CD4-positive, alpha-beta memory T cell (primary cell): ENCODE data around the gene NAXE. TPM values are rescaled to one million over a fixed set of nuclear protein-coding genes. Genes with fewer than 3 reads are reported as not detected.
"Not testable (repeated sequence)": the region's sequence is repeated elsewhere in the genome, so short reads cannot be mapped to it uniquely, and the experiment has no call there.

Experiments used
- CTCF ChIA-PET: fragments of 350-600 bp; sonication (Branson Sonifier 250); formaldehyde crosslinking; loops from one replicate; lab custom pipeline; 2021; ENCODE audit warnings: inconsistent platforms; ENCODE audit not compliant: partially characterized antibody; lab: Charles Lee
- POLR2A ChIA-PET: fragments of 350-600 bp; sonication (Branson Sonifier 250); formaldehyde crosslinking; loops from one replicate; lab custom pipeline; 2021; ENCODE audit not compliant: partially characterized antibody; lab: Charles Lee
- DNase-seq, 5 donors: peaks; one replicate each; pipeline versions ENCODE4 v3.0.0 to v3.0.0-alpha.2; 2020 to 2022; ENCODE audit warnings: mixed read lengths in 1 of 5
- H3K27ac ChIP-seq: one replicate; pipeline ENCODE4 v1.7.0; 2013; ENCODE audit warnings: low read depth, low read length
- H3K27me3 ChIP-seq: 2 replicates; pipeline ENCODE4 v1.7.0; 2013; ENCODE audit warnings: mild to moderate bottlenecking, low read length, moderate library complexity; ENCODE audit not compliant: insufficient read depth
- H3K36me3 ChIP-seq: 2 replicates; pipeline ENCODE4 v1.7.0; 2013; ENCODE audit warnings: mild to moderate bottlenecking, low read length, moderate library complexity; ENCODE audit not compliant: insufficient read depth
- H3K4me1 ChIP-seq: 2 replicates; pipeline ENCODE4 v1.7.0; 2013; ENCODE audit warnings: mild to moderate bottlenecking, low read length, moderate library complexity; ENCODE audit not compliant: insufficient read depth
- H3K4me3 ChIP-seq, 2 donors: one replicate each; pipeline ENCODE4 v1.7.0; 2013; ENCODE audit warnings: low read length in 2 of 2, mild to moderate bottlenecking in 1 of 2
- H3K9me3 ChIP-seq, 2 donors: one replicate each; pipeline ENCODE4 v1.7.0; 2013; ENCODE audit warnings: low read length in 2 of 2, control low read depth in 1 of 2; ENCODE audit not compliant: control insufficient read depth in 1 of 2
- H3K27ac Mint-ChIP-seq, 7 donors: one replicate each; pipeline ENCODE4 v1.8.0; 2020 to 2021; ENCODE audit warnings: mixed read lengths in 7 of 7, mild to moderate bottlenecking in 6 of 7, inconsistent platforms in 3 of 7, moderate library complexity in 3 of 7
- H3K27me3 Mint-ChIP-seq, 2 donors: one replicate each; pipeline ENCODE4 v1.8.0; 2020 to 2021; ENCODE audit warnings: mixed read lengths in 2 of 2
- H3K36me3 Mint-ChIP-seq, 2 donors: one replicate each; pipeline ENCODE4 v1.8.0; 2020 to 2021; ENCODE audit warnings: mixed read lengths in 2 of 2, inconsistent platforms in 1 of 2, mild to moderate bottlenecking in 1 of 2
- H3K4me1 Mint-ChIP-seq, 4 donors: one replicate each; pipeline ENCODE4 v1.8.0; 2020 to 2021; ENCODE audit warnings: mixed read lengths in 4 of 4, mild to moderate bottlenecking in 1 of 4
- H3K4me3 Mint-ChIP-seq, 8 donors: one replicate each; pipeline ENCODE4 v1.8.0; 2020 to 2021; ENCODE audit warnings: mixed read lengths in 8 of 8, mild to moderate bottlenecking in 7 of 8, moderate library complexity in 6 of 8, inconsistent platforms in 3 of 8
- H3K9me3 Mint-ChIP-seq, 8 donors: one replicate each; pipeline ENCODE4 v1.8.0; 2020 to 2021; ENCODE audit warnings: mixed read lengths in 8 of 8, mild to moderate bottlenecking in 5 of 8, inconsistent platforms in 3 of 8, moderate library complexity in 1 of 8
- intact Hi-C: fragments of 100-400 bp; cut with micrococcal nuclease; formaldehyde crosslinking; loops from one replicate; pipeline ENCODE4 v1.15.1; 2023
- polyA plus RNA-seq, 2 donors: library from polyadenylated mRNA; unstranded; fragments of 300-500 nt; fragmentation: Illumina TruSeq; gene quantifications; one replicate each; pipeline ENCODE4 v1.2.3, GENCODE V29; 2021
- total RNA-seq, 2 experiments: library from RNA; stranded (reverse); gene quantifications; one replicate each; pipeline ENCODE4 v1.2.3, GENCODE V29; 2021

The NAXE gene
- total and polyA plus RNA-seq, 4 experiments from 2014 or later: 46.7 to 152 (median 71.4) TPM

DNA sequence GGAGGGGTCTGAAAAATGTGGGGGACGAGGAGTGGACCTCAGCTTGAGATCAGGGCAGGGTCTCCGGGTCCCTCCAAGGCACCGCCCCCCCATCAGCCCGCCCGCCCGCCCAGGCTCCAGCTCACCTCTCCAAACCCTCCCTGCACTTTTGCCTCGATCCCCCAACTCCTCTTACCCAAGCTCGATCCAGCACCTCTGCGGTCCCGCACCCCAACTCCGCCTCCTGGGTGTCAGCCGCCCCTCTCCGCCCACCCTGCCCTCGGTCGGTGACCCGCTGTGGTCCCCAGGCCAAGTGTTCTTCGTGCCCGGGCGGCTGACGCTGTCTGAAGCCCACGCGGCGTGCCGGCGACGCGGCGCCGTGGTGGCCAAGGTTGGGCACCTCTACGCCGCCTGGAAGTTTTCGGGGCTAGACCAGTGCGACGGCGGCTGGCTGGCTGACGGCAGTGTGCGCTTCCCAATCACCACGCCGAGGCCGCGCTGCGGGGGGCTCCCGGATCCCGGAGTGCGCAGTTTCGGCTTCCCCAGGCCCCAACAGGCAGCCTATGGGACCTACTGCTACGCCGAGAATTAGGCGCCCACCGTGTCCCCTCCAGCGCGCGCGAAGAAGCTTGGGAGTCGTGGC is 33.3 kb downstream of the NAXE start:
- Mint-ChIP-seq H3K9me3 (peaks cover 0 to 2% (median 0%) of the 10 kb centered on the region in 8 donors), H3K27ac (no peak overlapping the region), H3K4me1 (peaks cover 6 to 16% (median 9%) of the 10 kb centered on the region in 4 donors), H3K27me3 (peaks cover 34 to 43% of the 10 kb centered on the region in 2 donors), H3K36me3 (no peaks in the 10 kb centered on the region), H3K4me3 (peak overlapping the region; percentile 8 to 73 (median 37))
- intact Hi-C loops: loop anchor here (5.0 to 10.0 kb wide), 2 partner anchors 80 to 102 kb away; partner anchors contain the start of genes CRABP2, ISG20L2 and METTL25B
- Histone ChIP-seq H3K36me3 (no peaks in the 10 kb centered on the region), H3K4me3 (peak overlapping the region in 1 of 2 donors; percentile 47), H3K9me3 (no peaks in the 10 kb centered on the region), H3K27me3 (peaks cover 30% of the 10 kb centered on the region), H3K4me1 (peaks cover 20% of the 10 kb centered on the region), H3K27ac (no peak overlapping the region)
- POLR2A ChIA-PET: interaction anchor here (0.6 to 1.6 kb wide), 6 partner anchors 17 to 142 kb away, joined by 3 to 8 read pairs (median 4); partner anchors contain the start of genes ISG20L2, MEF2D, METTL25B and NAXE
- no peak for DNase-seq
- CTCF ChIA-PET: interaction anchor here (0.7 to 9.0 kb wide), 22 partner anchors 10 to 239 kb away, joined by 3 to 153 read pairs (median 4); partner anchors contain the start of gene NES

DNA sequence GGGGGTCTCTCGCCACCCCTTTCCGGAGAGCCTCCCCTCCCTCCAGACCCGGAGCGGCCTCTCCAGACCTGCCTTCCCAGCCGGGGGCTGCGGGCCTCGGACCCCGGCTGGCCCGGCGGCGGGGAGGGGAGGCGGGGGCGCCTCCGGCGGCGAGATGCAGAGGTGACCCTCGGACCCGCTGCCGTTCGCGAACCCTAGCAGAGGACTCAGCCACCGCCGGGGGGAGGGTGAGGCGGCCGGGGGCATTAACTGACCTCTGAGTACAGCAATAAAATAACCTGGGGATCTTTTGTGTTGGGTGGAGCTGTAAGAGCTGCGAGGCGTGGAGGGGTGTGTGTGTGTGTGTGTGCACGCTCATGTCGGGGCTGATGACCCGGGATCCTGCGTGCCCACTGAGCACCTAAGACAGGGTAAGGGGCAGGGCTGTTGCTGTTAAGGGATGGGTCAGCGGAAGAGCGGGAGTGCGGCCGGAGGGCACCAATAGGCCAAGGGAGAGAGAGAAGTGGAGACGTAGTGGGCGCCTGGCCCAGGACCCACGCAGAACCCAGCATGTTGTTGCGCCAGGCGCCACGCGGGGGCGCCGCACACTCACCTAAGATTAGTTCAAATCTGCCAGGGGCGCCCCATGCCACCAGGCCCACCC is 34.0 kb downstream of the NAXE start:
- Histone ChIP-seq H3K36me3 (no peaks in the 10 kb centered on the region), H3K27ac (no peak overlapping the region), H3K4me3 (peak overlapping the region in 1 of 2 donors; percentile 47), H3K27me3 (peaks cover 26% of the 10 kb centered on the region), H3K4me1 (peaks cover 20% of the 10 kb centered on the region), H3K9me3 (no peaks in the 10 kb centered on the region)
- Mint-ChIP-seq H3K36me3 (no peaks in the 10 kb centered on the region), H3K27ac (peak overlapping the region in 2 of 7 donors; percentile 49 to 93), H3K9me3 (peaks cover 0 to 2% (median 0%) of the 10 kb centered on the region in 8 donors), H3K4me3 (peak overlapping the region; percentile 69 to 88 (median 80)), H3K27me3 (peaks cover 31 to 38% of the 10 kb centered on the region in 2 donors), H3K4me1 (peaks cover 6 to 16% (median 9%) of the 10 kb centered on the region in 4 donors)
- ChIA-PET CTCF (interaction anchor here (1.5 to 9.0 kb wide), 9 partner anchors 13 to 180 kb away, joined by 6 to 153 read pairs (median 12); partner anchors contain the start of gene NES), POLR2A (interaction anchor here (1.1 kb wide), 1 partner anchor 81 kb away, joined by 3 read pairs; no protein-coding TSS in a partner anchor)
- peak in 4 of 5 donors; percentile 58 to 68 (median 62) for DNase-seq
- intact Hi-C loops: loop anchor here (1.0 to 10.0 kb wide), 4 partner anchors 32 to 102 kb away; partner anchors contain the start of genes CRABP2, ISG20L2 and METTL25B

DNA sequence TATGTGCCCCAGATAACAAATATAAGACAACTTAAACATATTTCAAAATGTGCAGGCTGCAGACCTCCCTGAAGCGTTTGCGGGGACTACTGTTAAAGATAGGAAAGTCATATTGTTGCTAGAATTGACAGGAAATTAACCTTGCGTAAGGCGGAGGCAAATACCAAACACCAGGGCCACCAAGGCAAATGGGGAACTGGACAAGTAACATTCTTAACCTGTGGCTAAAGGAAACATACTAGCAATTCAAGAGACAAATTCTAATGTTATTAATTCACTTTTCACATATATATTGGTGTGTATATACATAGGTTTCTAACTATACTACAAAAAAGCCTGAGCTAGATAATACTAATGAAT is 34.5 kb downstream of the NAXE start:
- peaks cover 23% of the 10 kb centered on the region for H3K27me3 ChIP-seq
- CTCF ChIA-PET: interaction anchor here (0.6 to 9.0 kb wide), 13 partner anchors 10 to 180 kb away, joined by 3 to 153 read pairs (median 11); partner anchors contain the start of genes BCAN and NES
- H3K9me3 ChIP-seq: no peaks in the 10 kb centered on the region
- Mint-ChIP-seq H3K27ac (peak overlapping the region in 1 of 7 donors; percentile 49), H3K27me3 (peaks cover 32 to 39% of the 10 kb centered on the region in 2 donors), H3K4me1 (peaks cover 6 to 16% (median 10%) of the 10 kb centered on the region in 4 donors), H3K4me3 (peak overlapping the region in 5 of 8 donors; percentile 69 to 88 (median 84)), H3K36me3 (no peaks in the 10 kb centered on the region), H3K9me3 (peaks cover 0 to 2% (median 0%) of the 10 kb centered on the region in 8 donors)
- peaks cover 20% of the 10 kb centered on the region for H3K4me1 ChIP-seq
- H3K27ac ChIP-seq: no peak overlapping the region
- intact Hi-C loops: loop anchor here (1.0 to 10.0 kb wide), 4 partner anchors 31 to 101 kb away; partner anchors contain the start of genes CRABP2, ISG20L2 and METTL25B
- H3K36me3 ChIP-seq: no peaks in the 10 kb centered on the region
- DNase-seq: no peak
- POLR2A ChIA-PET: interaction anchor here (1.1 kb wide), 1 partner anchor 80 kb away, joined by 3 read pairs; no protein-coding TSS in a partner anchor
- H3K4me3 ChIP-seq: no peak overlapping the region

DNA sequence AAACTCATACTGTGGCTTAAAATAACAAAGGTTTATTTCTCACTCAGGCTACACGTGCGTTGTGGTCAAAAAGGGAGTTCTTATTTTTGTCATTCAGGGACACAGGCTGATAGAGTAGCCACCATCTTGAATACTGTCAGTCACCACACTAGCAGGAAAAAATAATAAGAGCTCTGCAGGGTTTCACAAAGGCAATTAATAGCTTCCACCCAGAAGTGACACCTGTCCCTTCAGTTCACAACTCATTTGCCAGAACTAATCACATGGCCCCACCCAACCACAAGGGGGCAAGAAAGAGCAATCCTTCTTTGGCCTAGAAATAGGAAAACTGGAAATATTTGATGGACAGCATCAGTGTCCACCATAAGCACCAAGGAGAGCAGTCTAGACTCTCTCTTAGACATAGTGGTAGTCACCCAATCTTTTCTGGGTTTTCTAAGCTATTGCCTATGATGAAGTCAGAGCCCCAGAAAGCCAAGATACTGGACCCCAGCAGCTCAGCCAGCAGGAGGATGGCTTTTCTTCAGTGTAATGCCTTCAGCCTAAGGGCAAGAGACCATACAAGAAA is 35.8 kb downstream of the NAXE start:
- DNase-seq: peak in 2 of 5 donors; percentile 38 to 44
- CTCF ChIA-PET: interaction anchor here (0.7 to 9.0 kb wide), 28 partner anchors 11 to 258 kb away, joined by 3 to 153 read pairs (median 4); partner anchors contain the start of genes BCAN, GPATCH4 and NES

DNA sequence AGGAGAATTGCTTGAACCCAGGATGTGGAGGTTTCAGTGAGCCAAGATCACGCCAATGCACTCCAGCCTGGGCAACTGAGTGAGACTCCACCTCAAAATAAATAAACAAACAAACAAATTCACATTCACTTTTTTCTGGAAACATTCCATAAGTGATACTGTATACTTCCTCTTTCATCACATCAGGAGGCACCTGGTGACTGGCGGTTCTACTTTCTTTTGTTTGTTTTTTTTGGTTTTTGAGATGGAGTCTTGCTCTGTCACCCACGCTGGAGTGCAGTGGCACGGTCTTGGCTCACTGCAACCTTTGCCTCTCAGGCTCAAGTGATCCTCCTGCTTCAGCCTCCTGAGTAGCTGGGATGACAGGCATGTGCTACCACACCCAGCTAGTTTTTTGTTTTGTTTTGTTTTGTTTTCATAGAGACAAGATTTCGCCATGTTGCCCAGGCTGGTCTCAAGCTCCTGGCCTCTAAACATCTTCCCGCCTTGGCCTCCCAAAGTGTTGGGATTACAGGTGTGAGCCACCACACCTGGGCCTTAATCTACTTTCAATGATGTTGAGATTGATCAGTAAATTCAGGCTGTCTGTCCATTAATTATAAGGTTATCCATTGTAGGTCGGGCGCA is 38.4 kb downstream of the NAXE start:
- Mint-ChIP-seq H3K9me3 (no peaks in the 10 kb centered on the region), H3K27ac (no peak overlapping the region), H3K4me1 (peaks cover 5 to 9% (median 6%) of the 10 kb centered on the region in 4 donors), H3K36me3 (no peaks in the 10 kb centered on the region), H3K4me3 (no peak overlapping the region), H3K27me3 (peaks cover 46 to 50% of the 10 kb centered on the region in 2 donors)
- no peak overlapping the region for H3K4me3 ChIP-seq
- H3K36me3 ChIP-seq: no peaks in the 10 kb centered on the region
- POLR2A ChIA-PET: no interaction called here
- no peak for DNase-seq
- CTCF ChIA-PET: interaction anchor here (0.7 to 9.0 kb wide), 4 partner anchors 10 to 96 kb away, joined by 3 to 153 read pairs (median 6); no protein-coding TSS in a partner anchor
- H3K4me1 ChIP-seq: peaks cover 9% of the 10 kb centered on the region
- peaks cover 10% of the 10 kb centered on the region for H3K27me3 ChIP-seq
- H3K9me3 ChIP-seq: no peaks in the 10 kb centered on the region
- intact Hi-C loops: loop anchor here (5.0 to 10.0 kb wide), 2 partner anchors 75 to 97 kb away; partner anchors contain the start of genes CRABP2, ISG20L2 and METTL25B
- H3K27ac ChIP-seq: no peak overlapping the region

More for the DNA sequence above, 35.8 kb downstream of the NAXE start:
- Mint-ChIP-seq H3K27ac (no peak overlapping the region), H3K9me3 (peaks cover 0 to 2% (median 0%) of the 10 kb centered on the region in 8 donors), H3K4me3 (peak overlapping the region in 1 of 8 donors; percentile 6), H3K36me3 (no peaks in the 10 kb centered on the region), H3K4me1 (peaks cover 6 to 16% (median 10%) of the 10 kb centered on the region in 4 donors), H3K27me3 (peaks cover 39 to 41% of the 10 kb centered on the region in 2 donors)
- Histone ChIP-seq H3K36me3 (no peaks in the 10 kb centered on the region), H3K27me3 (peaks cover 23% of the 10 kb centered on the region), H3K4me3 (no peak overlapping the region), H3K9me3 (no peaks in the 10 kb centered on the region), H3K4me1 (peaks cover 20% of the 10 kb centered on the region), H3K27ac (no peak overlapping the region)
- intact Hi-C loops: loop anchor here (5.0 to 10.0 kb wide), 2 partner anchors 77 to 100 kb away; partner anchors contain the start of genes CRABP2, ISG20L2 and METTL25B
- POLR2A ChIA-PET: interaction anchor here (1.2 kb wide), 2 partner anchors 30 to 50 kb away, joined by 3 to 4 read pairs; partner anchors contain the start of gene NES

DNA sequence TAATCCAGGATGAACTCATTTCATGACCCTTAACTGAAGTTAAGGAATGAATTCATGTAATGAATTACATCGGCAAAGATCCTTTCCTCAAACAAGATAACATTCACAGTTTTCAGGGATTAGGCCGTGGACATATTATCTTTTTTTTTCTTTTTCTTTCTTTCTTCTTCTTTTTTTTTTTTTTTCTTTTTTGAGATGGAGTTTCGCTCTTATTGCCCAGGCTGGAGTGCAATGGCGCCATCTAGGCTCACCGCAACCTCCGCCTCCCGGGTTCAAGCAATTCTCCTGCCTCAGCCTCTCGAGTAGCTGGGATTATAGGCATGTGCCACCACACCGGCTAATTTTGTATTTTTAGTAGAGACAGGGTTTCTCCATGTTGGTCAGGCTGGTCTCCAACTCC is 39.6 kb downstream of the NAXE start:
- H3K9me3 Mint-ChIP-seq, H3K36me3 Mint-ChIP-seq, H3K27ac Mint-ChIP-seq, H3K36me3 ChIP-seq, intact Hi-C loops, H3K9me3 ChIP-seq, H3K4me3 ChIP-seq, H3K4me1 ChIP-seq, H3K27ac ChIP-seq, POLR2A ChIA-PET, DNase-seq, H3K4me1 Mint-ChIP-seq, H3K4me3 Mint-ChIP-seq: not testable (repeated sequence)
- CTCF ChIA-PET: interaction anchor here (0.7 to 9.0 kb wide), 3 partner anchors 12 to 91 kb away, joined by 3 to 153 read pairs (median 7); no protein-coding TSS in a partner anchor
- H3K27me3 Mint-ChIP-seq: peaks cover 47 to 49% of the 10 kb centered on the region in 2 donors
- H3K27me3 ChIP-seq: peaks cover 14% of the 10 kb centered on the region
